HEK293 (cell line): ENCODE results near the gene BCL2L1.

ENCODE experiments used
- CTCF ChIP-seq: fragments of 450-650 bp; formaldehyde crosslinking; IDR thresholded peaks from 2 replicates; pipeline ENCODE4 v1.5.1; 2016; ENCODE audit warnings: missing biosample characterization, missing genetic modification characterization
- GLIS1 ChIP-seq: fragments of 450-650 bp; formaldehyde crosslinking; IDR thresholded peaks from 2 replicates; pipeline ENCODE4 v1.5.1; 2016; ENCODE audit warnings: missing biosample characterization, missing genetic modification characterization
- KLF1 ChIP-seq: fragments of 450-650 bp; formaldehyde crosslinking; IDR thresholded peaks from 2 replicates; pipeline ENCODE4 v1.5.1; 2016; ENCODE audit warnings: missing biosample characterization, missing genetic modification characterization
- PBX3 ChIP-seq: sonication (generic); formaldehyde crosslinking; IDR thresholded peaks from 2 replicates; pipeline ENCODE4 v1.8.1; 2022; ENCODE audit warnings: mild to moderate bottlenecking, moderate library complexity, missing genetic modification reagents
- REST ChIP-seq: fragments of 450-650 bp; formaldehyde crosslinking; IDR thresholded peaks from 2 replicates; pipeline ENCODE4 v1.5.1; 2016; ENCODE audit warnings: missing biosample characterization, missing genetic modification characterization
- YY1 ChIP-seq: fragments of 450-650 bp; formaldehyde crosslinking; IDR thresholded peaks from 2 replicates; pipeline ENCODE4 v1.5.1; 2018; ENCODE audit warnings: missing biosample characterization, missing genetic modification characterization
- ZBTB20 ChIP-seq: fragments of 450-650 bp; formaldehyde crosslinking; IDR thresholded peaks from 2 replicates; pipeline ENCODE4 v1.5.1; 2016; ENCODE audit warnings: missing biosample characterization, missing genetic modification characterization
- ZNF175 ChIP-seq: fragments of 450-650 bp; formaldehyde crosslinking; IDR thresholded peaks from 2 replicates; pipeline ENCODE4 v1.5.1; 2016; ENCODE audit warnings: missing biosample characterization, missing genetic modification characterization
- ZNF274 ChIP-seq, 2 experiments: fragments of 200-500 bp in 1 of 2; fragments of 450-650 bp in 1 of 2; sonication (Bioruptor generic) in 1 of 2; formaldehyde crosslinking in 1 of 2; IDR thresholded peaks; 2 replicates each; pipeline versions ENCODE4 v1.5.1 to v1.6.1; 2014 to 2016; ENCODE audit warnings: borderline replicate concordance in 1 of 2, inconsistent platforms in 1 of 2, low read length in 1 of 2, missing biosample characterization in 1 of 2, missing genetic modification characterization in 1 of 2
- ZNF292 ChIP-seq: fragments of 450-650 bp; formaldehyde crosslinking; IDR thresholded peaks from 2 replicates; pipeline ENCODE4 v1.5.1; 2016; ENCODE audit warnings: low read depth, missing biosample characterization, missing genetic modification characterization, borderline replicate concordance
- ZNF341 ChIP-seq: fragments of 450-650 bp; formaldehyde crosslinking; IDR thresholded peaks from 2 replicates; pipeline ENCODE4; 2016; ENCODE audit warnings: low read depth, missing biosample characterization, missing genetic modification characterization
- ZNF677 ChIP-seq: fragments of 450-650 bp; IDR thresholded peaks from 2 replicates; pipeline ENCODE4 v1.5.0; 2018; ENCODE audit warnings: missing biosample characterization, mild to moderate bottlenecking, missing genetic modification characterization, moderate library complexity
- ZNF747 ChIP-seq: fragments of 450-650 bp; formaldehyde crosslinking; IDR thresholded peaks from 2 replicates; pipeline ENCODE4 v1.5.1; 2016; ENCODE audit warnings: missing biosample characterization, missing genetic modification characterization
- ZNF792 ChIP-seq: fragments of 450-650 bp; formaldehyde crosslinking; IDR thresholded peaks from 2 replicates; pipeline ENCODE4 v1.5.1; 2016; ENCODE audit warnings: missing biosample characterization, missing genetic modification characterization

- TF ChIP-seq ZNF677 (tag by site-specific recombination) (no peak), ZNF274 (IDR thresholded peaks at IDR 0.05; ENCODE audit: low read length) (no peak), ZNF274 (tag by site-specific recombination; IDR thresholded peaks at IDR 0.05; ENCODE audit: borderline replicate concordance) (no peak), PBX3 (CRISPR knock-in tag) (no peak), ZBTB20 (tag by site-specific recombination) (no peak), CTCF (no peak), GLIS1 (tag by site-specific recombination) (no peak), ZNF175 (no peak), ZNF792 (tag by site-specific recombination) (no peak), ZNF747 (tag by site-specific recombination) (no peak), ZNF341 (tag by site-specific recombination) (no peak), KLF1 (tag by site-specific recombination) (no peak), ZNF292 (tag by site-specific recombination) (no peak), YY1 (tag by site-specific recombination) (no peak), REST (no peak)
Measured at GRCh38 chr20:31717478-31718201, 5.0 kb downstream of the BCL2L1 start.
